Middle frontal gyrus (tissue), 1 donor: ENCODE data around the gene OR8S1.

Source experiments
- DNase-seq: peaks from one replicate; pipeline ENCODE4 v3.0.0-alpha.2; 2015; ENCODE audit warnings: low spot score; ENCODE audit errors: extremely low spot score

The OR8S1 gene

DNA sequence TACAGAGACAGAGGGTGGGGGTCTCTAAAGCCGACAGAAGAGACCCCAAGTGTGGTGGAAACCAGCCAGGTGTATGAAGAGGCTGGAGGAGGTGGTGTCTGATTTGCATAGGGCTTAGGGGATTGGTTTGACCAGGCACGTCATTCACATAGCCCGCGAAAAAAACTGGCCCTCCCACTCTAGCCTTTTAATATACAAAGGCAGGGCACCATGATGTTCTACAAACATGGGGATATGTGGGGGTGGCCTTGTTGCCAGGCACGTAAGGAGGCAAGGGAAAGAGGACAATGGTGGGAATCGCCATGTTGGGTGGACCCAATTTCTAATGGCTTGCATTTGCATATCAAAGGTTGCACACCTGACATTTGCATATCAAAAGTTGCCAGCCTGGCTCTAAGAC is 31.2 kb downstream of the OR8S1 start:
- no peak for DNase-seq

DNA sequence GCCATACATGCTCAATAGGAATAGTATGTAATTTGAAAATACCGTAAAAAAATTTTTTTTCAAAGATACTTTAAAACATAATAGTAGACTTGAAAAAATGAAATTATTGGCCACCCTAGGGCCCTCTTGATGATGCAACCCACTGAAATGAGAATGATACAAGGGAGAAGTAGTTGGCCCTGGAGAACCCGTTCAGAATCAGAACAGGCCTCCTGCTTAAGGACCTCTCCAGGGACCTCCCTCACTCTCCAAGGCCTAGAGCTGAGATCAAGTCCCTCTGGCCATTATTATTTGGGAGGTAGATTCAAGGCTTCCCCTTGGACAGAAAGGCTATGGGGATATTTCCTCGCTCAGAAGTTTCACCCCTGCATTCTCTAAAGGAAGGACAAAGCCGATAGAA is 32.5 kb downstream of the OR8S1 start:
- DNase-seq, result no peak

DNA sequence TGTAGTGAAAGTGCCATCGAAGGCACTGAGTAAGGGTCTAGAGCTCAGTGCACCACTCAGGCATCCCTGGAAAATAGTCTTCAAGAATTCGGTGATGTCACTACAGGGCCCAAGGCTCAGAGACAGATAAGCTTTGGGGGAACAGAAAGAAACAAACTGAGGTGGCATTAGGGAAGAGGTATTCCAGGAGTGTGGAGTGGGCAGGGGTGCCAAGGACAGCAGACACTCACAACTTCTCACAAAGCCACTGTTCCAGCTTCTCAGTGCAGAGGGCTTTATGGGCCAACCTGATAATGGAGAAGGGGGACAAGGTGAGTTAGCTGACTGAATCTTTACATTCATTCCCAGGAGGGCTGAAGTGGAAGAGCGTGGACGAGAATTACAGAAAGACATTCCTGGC is 42.3 kb downstream of the OR8S1 start:
- DNase-seq, result no peak

DNA sequence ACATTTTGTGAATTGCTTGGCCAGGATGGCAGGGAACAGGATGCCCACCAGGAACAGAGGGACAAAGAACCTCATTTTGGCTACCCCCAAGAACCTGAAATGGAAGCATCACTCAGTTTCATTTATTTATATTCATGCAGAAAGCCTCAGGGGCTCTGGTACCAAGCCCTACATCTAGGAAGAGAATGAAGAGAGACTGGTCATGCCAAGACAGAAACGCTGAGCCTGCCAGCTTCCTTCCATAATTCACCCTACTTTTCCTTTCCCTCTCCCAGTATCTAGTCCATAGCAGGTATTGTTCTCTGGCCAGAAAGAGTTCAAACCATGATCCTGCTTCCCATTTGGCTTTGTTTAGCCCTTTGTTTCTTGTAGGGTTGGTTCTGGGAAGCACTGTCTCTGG is 44.5 kb downstream of the OR8S1 start, which contains the start of gene LALBA:
Gene LALBA, minus strand, starts transcription at position 101 of the 400 bp plus-strand sequence. Its CDS starts 26 bp downstream, at position 75.
- DNase-seq, result no peak

DNA sequence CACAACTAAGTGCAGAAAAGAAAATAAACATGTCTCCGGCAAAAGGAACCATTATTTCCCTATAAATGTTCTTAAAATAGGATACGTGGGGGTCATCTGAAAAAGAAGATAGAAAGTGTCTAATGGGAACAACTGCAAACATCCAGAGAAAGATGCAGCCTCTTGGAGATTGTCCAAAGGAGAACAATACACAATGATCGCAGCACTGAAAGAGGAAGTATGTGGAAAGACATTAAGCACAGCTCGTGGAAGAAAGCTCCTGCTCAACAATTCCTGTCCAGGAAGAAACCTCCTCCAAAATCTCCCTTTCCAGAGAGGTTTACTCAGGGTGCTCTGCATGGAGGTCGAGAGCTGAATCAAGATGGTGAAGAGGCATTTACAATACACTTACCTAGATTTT is 46.9 kb downstream of the OR8S1 start:
- DNase-seq, result no peak
